ENCODE results near the gene RAD51B. TPM values are rescaled to one million over a fixed set of nuclear protein-coding genes. Genes with fewer than 3 reads are reported as not detected.

RAD51B gene
- total and polyA plus RNA-seq, 9 of the 15 experiments (the other 6 are each of a cell fraction or from before 2014, with no cell fraction given), result 8.5 to 17.3 (median 11.3) TPM

- TF ChIP-seq POLR2H (tag; IDR thresholded peaks at IDR 0.05; ENCODE audit: low read depth) (no peak), ZFP36 (IDR thresholded peaks at IDR 0.05; ENCODE audit: low read depth, low read length, partially characterized antibody) (no peak), KDM1A (IDR thresholded peaks at IDR 0.05) (no peak), USF2 (CRISPR knock-in tag; IDR thresholded peaks at IDR 0.05) (no peak), FOXA1 (IDR thresholded peaks at IDR 0.05; ENCODE audit: borderline replicate concordance) (no peak)
These were observed 313.1 kb downstream of the RAD51B start (continued) for GRCh38 chr14:68132563-68133121.

DNA sequence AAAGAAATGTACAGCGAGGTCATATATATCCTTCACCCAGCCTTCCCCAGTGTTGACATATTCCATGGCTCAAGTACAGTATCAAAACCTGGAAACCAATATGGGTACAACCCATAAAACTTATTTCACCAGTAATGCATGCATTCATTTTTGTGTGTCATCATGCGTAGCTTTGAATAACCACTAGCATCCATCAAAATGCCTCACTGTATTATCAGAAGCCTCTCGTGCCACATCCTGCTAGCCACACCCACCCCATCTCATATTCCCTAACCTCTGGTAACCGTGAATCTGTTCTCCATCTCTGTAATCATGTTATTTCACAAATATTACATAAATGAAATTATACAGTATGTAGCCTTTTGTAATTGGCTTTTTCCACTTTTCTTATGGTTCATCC, 314.3 kb downstream of the RAD51B start:
- intact Hi-C loops (cut with micrococcal nuclease) (no loop called here), in situ Hi-C loops (cut with MboI) (no loop called here)
- Histone ChIP-seq H3K4me2 (ENCODE audit: insufficient read depth, low read length) (no peak overlapping the region), H4K20me1 (replicated peaks; ENCODE audit: control insufficient read depth, insufficient read depth, low read length) (no peaks in the 10 kb centered on the region), H3K27me3 (ENCODE audit: control insufficient read depth in 2 of 2, insufficient read depth in 2 of 2, low read length in 2 of 2) (no peaks in the 10 kb centered on the region), H3K27ac (ENCODE audit: extremely low read depth, low read depth, low read length) (no peak overlapping the region), H3K36me3 (ENCODE audit: control insufficient read depth, insufficient read depth, low read length) (no peaks in the 10 kb centered on the region), H3K4me1 (replicated peaks in 1 of 2; ENCODE audit: control insufficient read depth in 2 of 2, insufficient read depth in 2 of 2, low read length in 2 of 2) (no peaks in the 10 kb centered on the region; a peak in 1 of 5 replicates), H3K9me3 (replicated peaks; ENCODE audit: control insufficient read depth, insufficient read depth, low read depth, low read length) (no peaks in the 10 kb centered on the region), H3K79me2 (ENCODE audit: control insufficient read depth, insufficient read depth, low read length) (no peaks in the 10 kb centered on the region), H3K9ac (ENCODE audit: insufficient read depth in 1 of 2, low read depth in 2 of 2, low read length in 2 of 2) (no peak overlapping the region), H3K9me1 (ENCODE audit: control insufficient read depth, insufficient read depth, low read length) (no peaks in the 10 kb centered on the region), H2AFZ (ENCODE audit: low read depth, low read length) (no peak overlapping the region), H3K4me3 (no peak overlapping the region)
- no TSS peak for BruUV-seq (replicated peaks)
- FAIRE-seq (no peak), DNase-seq (ENCODE audit: extremely low read depth in 1 of 4, low spot score in 3 of 4) (no peak), ATAC-seq (no peak)
- WGBS (ENCODE audit: insufficient coverage, low coverage, missing lambda C conversion rate), result 23% methylated on average over 4 of the region's 4 CpGs
- ChIA-PET CTCF (ENCODE audit: low intra/inter-chr PET ratio) (no interaction called here), POLR2A (no interaction called here)
- TF ChIP-seq CTBP1 (IDR thresholded peaks at IDR 0.05; ENCODE audit: borderline replicate concordance) (no peak), ASH1L (IDR thresholded peaks at IDR 0.05; ENCODE audit: borderline replicate concordance, low read depth, partially characterized antibody) (no peak), ZNF766 (CRISPR knock-in tag; conservative IDR thresholded peaks at IDR 0.05) (no peak), BACH1 (tag; IDR thresholded peaks at IDR 0.05) (no peak), NFXL1 (CRISPR knock-in tag; IDR thresholded peaks at IDR 0.05) (no peak), ZNF551 (CRISPR knock-in tag; IDR thresholded peaks at IDR 0.05) (no peak)
- TF ChIP-seq, protein P1, sequence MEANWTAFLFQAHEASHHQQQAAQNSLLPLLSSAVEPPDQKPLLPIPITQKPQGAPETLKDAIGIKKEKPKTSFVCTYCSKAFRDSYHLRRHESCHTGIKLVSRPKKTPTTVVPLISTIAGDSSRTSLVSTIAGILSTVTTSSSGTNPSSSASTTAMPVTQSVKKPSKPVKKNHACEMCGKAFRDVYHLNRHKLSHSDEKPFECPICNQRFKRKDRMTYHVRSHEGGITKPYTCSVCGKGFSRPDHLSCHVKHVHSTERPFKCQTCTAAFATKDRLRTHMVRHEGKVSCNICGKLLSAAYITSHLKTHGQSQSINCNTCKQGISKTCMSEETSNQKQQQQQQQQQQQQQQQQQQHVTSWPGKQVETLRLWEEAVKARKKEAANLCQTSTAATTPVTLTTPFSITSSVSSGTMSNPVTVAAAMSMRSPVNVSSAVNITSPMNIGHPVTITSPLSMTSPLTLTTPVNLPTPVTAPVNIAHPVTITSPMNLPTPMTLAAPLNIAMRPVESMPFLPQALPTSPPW (CRISPR knock-in tag; IDR thresholded peaks at IDR 0.05), result no peak

Measured in K562 (cell line).